Activated CD8-positive, alpha-beta T cell treated with anti-CD3 and anti-CD28 coated beads for 36 hours (primary cell): ENCODE data around the gene SLC25A26. TPM values are rescaled to one million over a fixed set of nuclear protein-coding genes. Genes with fewer than 3 reads are reported as not detected.
"Not testable (repeated sequence)": the region's sequence is repeated elsewhere in the genome, so short reads cannot be mapped to it uniquely, and the experiment has no call there.

ENCODE experiments used
- ATAC-seq: fragments of 200-7000 bp; cut with Tn5 transposase; one replicate; pipeline ENCODE4 v1.10.0; 2021; ENCODE audit warnings: mild to moderate bottlenecking, moderate library complexity
- CTCF ChIA-PET: fragments of 350-600 bp; sonication (Branson Sonifier 250); formaldehyde crosslinking; loops from one replicate; lab custom pipeline; 2021; ENCODE audit warnings: antibody characterized with exemption; lab: Charles Lee
- POLR2A ChIA-PET: fragments of 350-600 bp; sonication (Branson Sonifier 250); formaldehyde crosslinking; loops from one replicate; lab custom pipeline; 2021; ENCODE audit warnings: antibody characterized with exemption; lab: Charles Lee
- DNase-seq: peaks from one replicate; pipeline ENCODE4 v3.0.0-alpha.2; 2020
- H3K27ac Mint-ChIP-seq: one replicate; pipeline ENCODE4 v1.8.0; 2021; ENCODE audit warnings: mild to moderate bottlenecking, mixed read lengths
- H3K27me3 Mint-ChIP-seq: one replicate; pipeline ENCODE4 v1.8.0; 2021; ENCODE audit warnings: mixed read lengths
- H3K36me3 Mint-ChIP-seq: one replicate; pipeline ENCODE4 v1.8.0; 2021; ENCODE audit warnings: low read depth, mixed read lengths
- H3K4me1 Mint-ChIP-seq: one replicate; pipeline ENCODE4 v1.8.0; 2021; ENCODE audit warnings: low read depth, mixed read lengths
- H3K4me3 Mint-ChIP-seq: one replicate; pipeline ENCODE4 v1.8.0; 2021; ENCODE audit warnings: mild to moderate bottlenecking, moderate library complexity, mixed read lengths
- H3K9me3 Mint-ChIP-seq: one replicate; pipeline ENCODE4 v1.8.0; 2021; ENCODE audit warnings: mixed read lengths
- CTCF ChIP-seq: fragments of 200-600 bp; IDR thresholded peaks from one replicate; pipeline ENCODE4 v1.8.0; 2022; ENCODE audit warnings: antibody characterized with exemption, mild to moderate bottlenecking
- intact Hi-C: fragments of 100-400 bp; cut with micrococcal nuclease; formaldehyde crosslinking; loops from one replicate; pipeline ENCODE4 v1.10.0; 2022
- total RNA-seq, 2 experiments: library from RNA; stranded (reverse); gene quantifications; one replicate each; pipeline ENCODE4 v1.2.3, GENCODE V29; 2021

The SLC25A26 gene
- total RNA-seq, 2 experiments from 2014 or later = 28.5 to 31.0 TPM

GRCh38 chr3:66215106-66215505 lies 5.7 kb upstream of the SLC25A26 start:
- no peaks in the 10 kb centered on the region for H3K9me3 Mint-ChIP-seq
- POLR2A ChIA-PET = no interaction called here
- no peaks in the 10 kb centered on the region for H3K27me3 Mint-ChIP-seq
- no peaks in the 10 kb centered on the region for H3K36me3 Mint-ChIP-seq
- TF ChIP-seq CTCF = no peak
- ATAC-seq (no peak), DNase-seq (no peak)
- H3K4me3 Mint-ChIP-seq = no peak overlapping the region
- peaks cover 5% of the 10 kb centered on the region for H3K4me1 Mint-ChIP-seq
- no peak overlapping the region for H3K27ac Mint-ChIP-seq
- CTCF ChIA-PET = no interaction called here
- intact Hi-C loops = no loop called here

GRCh38 chr3:66220066-66220465 lies 735 bp upstream of the SLC25A26 start:
- no peak for TF ChIP-seq CTCF
- ATAC-seq (no peak), DNase-seq (no peak)
- Mint-ChIP-seq H3K27ac (peak overlapping the region; percentile 66), H3K9me3 (peaks cover 7% of the 10 kb centered on the region), H3K27me3 (no peaks in the 10 kb centered on the region), H3K4me3 (peak overlapping the region; percentile 97), H3K36me3 (peaks cover 26% of the 10 kb centered on the region), H3K4me1 (peaks cover 32% of the 10 kb centered on the region)
- ChIA-PET CTCF (no interaction called here), POLR2A (no interaction called here)
- intact Hi-C loops = loop anchor here (5.0 kb wide), 1 partner anchor 777 kb away; the partner anchor contains the start of gene KBTBD8

GRCh38 chr3:66224220-66224619 lies 3.4 kb downstream of the SLC25A26 start:
- DNase-seq (peak; percentile 58), ATAC-seq (peak; percentile 52)
- Mint-ChIP-seq H3K4me3 (peak overlapping the region; percentile 14), H3K27me3 (no peaks in the 10 kb centered on the region), H3K9me3 (peaks cover 7% of the 10 kb centered on the region), H3K27ac (peak overlapping the region; percentile 89), H3K36me3 (peaks cover 46% of the 10 kb centered on the region), H3K4me1 (peaks cover 56% of the 10 kb centered on the region)
- TF ChIP-seq CTCF = no peak
- intact Hi-C loops = loop anchor here (5.0 kb wide), 1 partner anchor 773 kb away; the partner anchor contains the start of gene KBTBD8
- ChIA-PET CTCF (interaction anchor here (1.4 to 2.7 kb wide), 2 partner anchors 15 to 30 kb away, joined by 3 to 12 read pairs; no protein-coding TSS in a partner anchor), POLR2A (interaction anchor here (0.6 to 1.6 kb wide), 3 partner anchors 10 to 1625 kb away, joined by 3 to 7 read pairs (median 4); no protein-coding TSS in a partner anchor)

GRCh38 chr3:66226093-66226492 lies 5.3 kb downstream of the SLC25A26 start:
- intact Hi-C loops, H3K4me3 Mint-ChIP-seq, DNase-seq, POLR2A ChIA-PET, H3K9me3 Mint-ChIP-seq, H3K27me3 Mint-ChIP-seq, CTCF ChIA-PET, ATAC-seq: not testable (repeated sequence)
- peaks cover 58% of the 10 kb centered on the region for H3K4me1 Mint-ChIP-seq
- H3K36me3 Mint-ChIP-seq = peaks cover 55% of the 10 kb centered on the region
- peak overlapping the region; percentile 10 for H3K27ac Mint-ChIP-seq

- DNase-seq (no peak), ATAC-seq (no peak)
- intact Hi-C loops = no loop called here
- TF ChIP-seq CTCF = no peak
- Mint-ChIP-seq H3K9me3 (peaks cover 5% of the 10 kb centered on the region), H3K27ac (no peak overlapping the region), H3K27me3 (no peaks in the 10 kb centered on the region), H3K36me3 (peaks cover 56% of the 10 kb centered on the region), H3K4me1 (peaks cover 52% of the 10 kb centered on the region), H3K4me3 (no peak overlapping the region)
- ChIA-PET CTCF (no interaction called here), POLR2A (no interaction called here)
Observed at GRCh38 chr3:66227051-66227450, 6.2 kb downstream of the SLC25A26 start.
